ENCODE results near the gene RXRA.

DNA sequence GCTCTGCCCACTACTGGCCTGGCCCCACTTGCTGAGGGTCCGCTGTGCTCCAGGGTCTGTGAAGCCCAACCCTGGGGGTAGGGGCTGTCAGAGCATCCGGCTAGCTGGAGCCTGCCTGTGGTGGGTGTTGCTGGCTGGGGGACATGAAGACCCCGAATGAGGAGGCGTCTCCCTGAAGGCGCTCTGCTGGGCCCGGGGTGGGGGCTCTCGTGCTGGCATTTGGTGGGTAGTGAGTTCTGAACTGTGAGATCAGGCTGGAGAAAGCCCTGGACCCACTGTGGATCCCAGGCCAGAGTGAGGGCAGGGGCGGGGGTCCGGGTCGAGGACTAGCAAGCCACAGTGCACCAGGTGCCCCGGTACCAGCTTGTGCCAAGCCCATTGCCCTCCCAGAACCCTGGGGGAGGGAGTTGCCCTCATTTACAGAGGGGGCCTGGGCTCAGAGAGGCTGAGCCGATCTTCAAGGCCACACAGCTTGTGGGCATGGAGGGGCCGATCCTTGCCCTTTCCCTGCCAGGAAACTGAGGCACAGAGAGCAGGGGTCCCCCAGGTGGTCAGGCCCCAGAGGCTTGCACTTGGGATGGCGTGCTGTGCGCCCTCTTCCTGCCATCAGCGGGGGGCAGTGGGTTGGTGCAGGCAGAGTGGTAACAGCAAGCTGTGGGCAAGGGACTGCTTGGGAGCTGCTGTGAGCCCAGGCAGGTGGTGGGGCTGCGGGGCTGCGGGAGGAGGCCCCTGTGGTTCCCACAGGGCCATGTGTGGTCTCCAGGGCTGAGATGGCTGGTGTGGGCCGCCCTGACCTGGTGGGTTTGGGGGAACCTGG, 15.9 kb downstream of the RXRA start:
- TF ChIP-seq, protein P1, sequence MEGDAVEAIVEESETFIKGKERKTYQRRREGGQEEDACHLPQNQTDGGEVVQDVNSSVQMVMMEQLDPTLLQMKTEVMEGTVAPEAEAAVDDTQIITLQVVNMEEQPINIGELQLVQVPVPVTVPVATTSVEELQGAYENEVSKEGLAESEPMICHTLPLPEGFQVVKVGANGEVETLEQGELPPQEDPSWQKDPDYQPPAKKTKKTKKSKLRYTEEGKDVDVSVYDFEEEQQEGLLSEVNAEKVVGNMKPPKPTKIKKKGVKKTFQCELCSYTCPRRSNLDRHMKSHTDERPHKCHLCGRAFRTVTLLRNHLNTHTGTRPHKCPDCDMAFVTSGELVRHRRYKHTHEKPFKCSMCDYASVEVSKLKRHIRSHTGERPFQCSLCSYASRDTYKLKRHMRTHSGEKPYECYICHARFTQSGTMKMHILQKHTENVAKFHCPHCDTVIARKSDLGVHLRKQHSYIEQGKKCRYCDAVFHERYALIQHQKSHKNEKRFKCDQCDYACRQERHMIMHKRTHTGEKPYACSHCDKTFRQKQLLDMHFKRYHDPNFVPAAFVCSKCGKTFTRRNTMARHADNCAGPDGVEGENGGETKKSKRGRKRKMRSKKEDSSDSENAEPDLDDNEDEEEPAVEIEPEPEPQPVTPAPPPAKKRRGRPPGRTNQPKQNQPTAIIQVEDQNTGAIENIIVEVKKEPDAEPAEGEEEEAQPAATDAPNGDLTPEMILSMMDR (IDR thresholded peaks at IDR 0.05; ENCODE audit: extremely low read depth in 1 of 2, insufficient read depth in 1 of 2, low read depth in 1 of 2, low read length in 2 of 2) = no peak
- TF ChIP-seq POLR2A (IDR thresholded peaks at IDR 0.05; ENCODE audit: low read depth, low read length) = no peak

Data from endothelial cell of umbilical vein (primary cell).